ENCODE results near the gene SORCS2.

- TF ChIP-seq, protein P1, sequence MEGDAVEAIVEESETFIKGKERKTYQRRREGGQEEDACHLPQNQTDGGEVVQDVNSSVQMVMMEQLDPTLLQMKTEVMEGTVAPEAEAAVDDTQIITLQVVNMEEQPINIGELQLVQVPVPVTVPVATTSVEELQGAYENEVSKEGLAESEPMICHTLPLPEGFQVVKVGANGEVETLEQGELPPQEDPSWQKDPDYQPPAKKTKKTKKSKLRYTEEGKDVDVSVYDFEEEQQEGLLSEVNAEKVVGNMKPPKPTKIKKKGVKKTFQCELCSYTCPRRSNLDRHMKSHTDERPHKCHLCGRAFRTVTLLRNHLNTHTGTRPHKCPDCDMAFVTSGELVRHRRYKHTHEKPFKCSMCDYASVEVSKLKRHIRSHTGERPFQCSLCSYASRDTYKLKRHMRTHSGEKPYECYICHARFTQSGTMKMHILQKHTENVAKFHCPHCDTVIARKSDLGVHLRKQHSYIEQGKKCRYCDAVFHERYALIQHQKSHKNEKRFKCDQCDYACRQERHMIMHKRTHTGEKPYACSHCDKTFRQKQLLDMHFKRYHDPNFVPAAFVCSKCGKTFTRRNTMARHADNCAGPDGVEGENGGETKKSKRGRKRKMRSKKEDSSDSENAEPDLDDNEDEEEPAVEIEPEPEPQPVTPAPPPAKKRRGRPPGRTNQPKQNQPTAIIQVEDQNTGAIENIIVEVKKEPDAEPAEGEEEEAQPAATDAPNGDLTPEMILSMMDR (IDR thresholded peaks at IDR 0.05): no peak
- TF ChIP-seq EZH2 (IDR thresholded peaks at IDR 0.05): no peak
- no peak for TF ChIP-seq EZH2phosphoT487 (IDR thresholded peaks at IDR 0.05)
Measured at GRCh38 chr4:7536876-7537275, 344.5 kb downstream of the SORCS2 start.

Measured in neural progenitor cell (in vitro differentiated cells).